DMS114 treated with DMSO at 0.1 percent for 48 hours (cell line): ENCODE measurements around the gene AKTIP.
A peak's percentile ranks its signal among the peaks of the same experiment; 100 is the strongest.
"Not testable (repeated sequence)": the region's sequence is repeated elsewhere in the genome, so short reads cannot be mapped to it uniquely, and the experiment has no call there.

Experiments
- DNase-seq: peaks from one replicate; lab custom pipeline; 2025; ENCODE audit not compliant: unreplicated experiment; lab: John Stamatoyannopoulos, UW

The AKTIP gene

DNA sequence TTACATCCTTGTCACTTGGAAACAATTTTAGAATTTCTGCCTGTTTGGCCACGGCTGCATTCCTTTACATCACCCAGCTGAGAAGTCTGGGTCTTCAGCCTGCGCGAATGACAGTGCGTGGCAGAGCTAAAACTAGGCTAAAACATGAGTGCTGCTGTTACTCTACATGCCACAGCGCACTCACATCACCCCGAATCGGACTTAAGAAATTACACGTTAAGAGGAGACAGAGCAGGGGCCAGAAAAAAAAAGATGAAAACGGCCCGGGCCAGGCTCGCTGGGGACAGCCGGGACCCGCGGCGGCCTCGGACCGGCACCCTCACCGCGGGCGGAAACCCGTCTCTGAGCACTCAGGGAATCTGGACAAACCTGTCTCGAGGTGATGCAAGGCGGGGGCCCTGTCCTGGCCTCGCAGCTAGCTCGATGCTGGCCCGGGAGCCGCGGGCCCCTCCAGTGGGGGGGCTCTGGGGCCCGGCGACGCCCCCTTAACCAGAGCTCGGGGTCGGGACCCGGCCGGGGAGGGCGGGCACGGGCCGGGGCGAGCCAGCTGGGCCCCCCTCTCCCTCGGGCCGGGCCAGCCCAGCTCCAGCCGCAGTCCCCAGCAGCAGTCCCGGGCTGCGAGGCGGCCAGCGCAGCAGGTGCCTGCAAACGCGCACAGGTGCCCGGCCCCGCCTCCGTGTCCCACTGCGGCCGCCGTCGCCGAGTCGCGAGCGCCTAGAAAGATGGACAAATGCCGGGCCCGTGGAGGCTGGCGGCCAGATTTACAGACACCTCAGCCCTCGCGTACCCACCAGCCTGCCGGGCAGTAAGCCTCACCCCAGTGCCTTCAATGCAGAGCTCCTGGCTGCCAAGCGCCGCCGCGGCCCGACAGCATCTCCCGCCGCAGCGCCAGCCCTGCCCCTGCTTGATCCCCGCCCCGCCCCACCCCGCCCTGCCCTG is at the start of gene AKTIP:
Gene AKTIP (minus strand): TSS at position 879 of the 939 bp plus-strand sequence. CDS start 2,950 bp downstream, outside the sequence.
- no peak for DNase-seq

DNA sequence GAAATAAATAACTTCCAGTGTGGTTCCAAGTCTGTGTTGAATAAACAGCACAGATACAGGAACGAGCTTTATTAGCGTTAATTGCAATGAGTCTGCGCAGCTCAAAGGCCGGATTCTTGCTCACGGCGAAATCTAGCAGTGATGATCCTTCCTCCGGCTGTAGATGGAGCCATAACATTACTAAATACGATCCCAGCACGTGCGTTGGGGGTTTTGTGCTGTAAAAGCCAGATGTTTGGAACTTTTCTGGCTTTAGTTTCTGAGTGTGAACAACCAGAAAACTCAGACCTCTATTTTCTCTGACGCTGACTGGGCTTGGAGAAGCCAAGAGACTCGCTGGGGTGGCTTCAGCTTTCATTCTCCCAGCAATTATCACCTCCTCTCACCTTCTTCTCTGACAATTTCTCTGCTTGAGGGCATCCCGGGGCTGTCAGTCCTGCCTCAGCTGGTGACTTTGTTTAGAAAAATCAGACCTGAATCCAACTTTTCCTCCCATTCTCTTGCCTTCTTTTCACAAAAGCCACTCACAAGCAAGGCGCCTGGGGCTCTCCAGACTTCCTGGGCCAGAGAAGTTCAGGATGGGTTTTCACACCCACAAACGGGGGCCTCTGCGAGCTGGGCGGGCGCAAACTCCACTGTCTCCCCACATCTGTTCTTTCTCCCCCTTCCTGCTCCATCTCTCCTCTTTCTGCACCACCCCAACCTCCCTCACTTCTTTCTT is 47.1 kb upstream of the AKTIP start:
- peak; percentile 78 for DNase-seq

DNA sequence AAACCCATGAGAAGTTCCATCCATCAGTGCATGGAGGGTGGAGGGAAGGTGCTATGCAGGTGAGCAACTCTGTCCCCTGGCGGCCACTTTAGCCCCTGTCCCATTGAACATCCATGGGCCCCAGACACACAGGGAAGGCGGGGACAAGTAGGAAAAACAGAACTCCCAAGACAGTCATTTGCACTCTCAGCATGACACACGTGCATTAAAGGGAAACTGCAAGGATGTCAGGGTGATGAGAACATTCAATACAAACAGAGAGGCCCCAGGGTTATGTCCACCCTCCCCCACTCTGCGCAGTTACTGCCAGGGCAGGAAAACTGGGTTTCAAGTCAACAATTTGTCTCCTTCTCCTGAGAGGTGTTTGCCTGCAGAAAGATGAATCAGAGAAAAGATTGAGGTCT is 44.0 kb upstream of the AKTIP start:
- no peak for DNase-seq

GRCh38 chr16:53545433-53545832 is 42.4 kb upstream of the AKTIP start:
- DNase-seq: no peak

DNA sequence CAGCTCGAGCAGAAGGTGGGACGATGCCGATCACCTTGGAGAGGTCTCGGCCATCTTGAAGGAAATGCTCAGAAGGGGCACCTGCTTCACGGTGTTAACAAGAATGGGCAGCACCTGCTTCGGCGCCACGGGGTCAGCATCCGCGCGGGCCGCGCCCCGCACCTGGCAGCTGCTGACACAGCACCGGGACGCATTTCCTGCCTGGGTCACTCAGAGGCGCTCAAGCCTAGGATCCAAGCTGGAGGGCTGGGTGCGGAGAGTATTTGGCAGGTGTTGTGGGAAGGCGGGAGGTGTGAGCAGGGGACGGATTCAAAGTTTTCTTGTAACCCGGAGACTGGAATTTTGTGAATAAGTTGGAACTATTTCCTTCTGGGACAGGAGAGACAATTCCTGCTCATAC is 39.3 kb upstream of the AKTIP start:
- no peak for DNase-seq

DNA sequence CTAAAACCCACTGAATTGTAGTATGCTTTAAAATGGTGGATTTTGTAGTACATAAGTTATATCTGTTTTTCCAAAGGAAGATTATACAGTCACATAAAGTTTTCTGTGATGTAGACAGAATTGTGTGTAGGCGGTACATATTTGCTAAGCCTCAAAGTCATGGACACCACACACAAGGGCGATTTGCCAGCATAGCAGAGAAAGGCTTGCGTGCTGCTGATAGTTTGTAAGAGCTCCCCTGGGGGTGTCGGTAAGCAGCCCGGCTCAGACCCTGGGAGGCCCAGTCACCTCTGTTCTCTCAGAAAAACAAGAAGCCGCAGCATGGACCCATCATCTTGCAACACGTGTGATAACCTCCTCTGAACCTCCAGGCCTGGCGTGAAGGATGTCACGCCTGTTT is 38.3 kb upstream of the AKTIP start:
- DNase-seq: no peak

DNA sequence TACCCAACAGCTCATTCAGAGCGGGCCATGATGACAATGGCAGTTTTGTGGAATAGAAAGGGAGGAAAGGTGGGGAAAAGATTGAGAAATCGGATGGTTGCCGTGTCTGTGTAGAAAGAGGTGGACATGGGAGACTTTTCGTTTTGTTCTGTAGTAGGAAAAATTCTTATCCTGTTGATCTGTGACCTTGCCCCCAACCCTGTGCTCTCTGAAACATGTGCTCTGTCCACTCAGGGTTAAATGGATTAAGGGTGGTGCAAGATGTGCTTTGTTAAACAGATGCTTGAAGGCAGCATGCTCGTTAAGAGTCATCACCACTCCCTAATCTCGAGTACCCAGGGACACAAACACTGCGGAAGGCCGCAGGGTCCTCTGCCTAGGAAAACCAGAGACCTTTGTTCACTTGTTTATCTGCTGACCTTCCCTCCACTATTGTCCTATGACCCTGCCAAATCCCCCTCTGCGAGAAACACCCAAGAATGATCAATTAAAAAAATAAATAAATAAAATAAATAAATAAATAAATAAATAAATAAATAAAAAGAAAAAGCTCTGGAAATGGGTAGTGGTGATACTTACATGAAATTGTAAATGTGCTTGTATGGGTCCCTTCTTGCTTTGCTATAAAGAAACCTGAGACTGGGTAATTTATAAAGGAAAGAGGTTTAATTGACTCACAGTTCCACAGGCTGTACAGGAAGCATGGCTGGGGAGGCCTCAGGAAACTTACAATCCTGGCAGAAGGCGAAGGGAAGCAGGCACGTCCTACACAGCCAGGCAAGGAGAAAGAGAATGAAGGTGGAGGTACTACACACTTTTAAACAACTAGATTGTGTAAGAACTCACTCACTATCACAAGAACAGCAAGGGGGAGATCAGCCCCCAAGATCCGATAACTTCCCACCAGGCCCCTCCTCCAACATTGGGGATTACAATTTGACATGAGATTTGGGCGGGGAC is 37.0 kb upstream of the AKTIP start:
- not testable (repeated sequence) for DNase-seq

GRCh38 chr16:53539346-53539745 is 36.3 kb upstream of the AKTIP start:
- not testable (repeated sequence) for DNase-seq

DNA sequence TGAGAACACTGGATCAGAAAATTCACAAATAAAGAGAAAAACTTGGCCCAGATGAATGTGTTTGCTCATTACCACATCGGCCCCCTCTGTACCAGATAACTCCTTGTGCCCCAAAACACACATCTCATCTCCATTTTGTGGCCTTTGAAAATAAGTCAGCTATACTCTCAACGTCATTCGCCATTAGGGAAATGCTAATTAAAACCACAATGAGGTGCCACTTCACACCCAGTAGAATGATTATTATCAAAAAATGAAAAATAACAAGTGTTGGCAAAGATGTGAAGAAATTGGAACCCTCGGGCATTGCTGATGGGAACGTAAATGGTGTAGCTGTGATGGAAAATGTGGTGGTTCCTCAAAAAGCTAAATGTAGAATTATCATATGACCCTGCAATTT is 34.6 kb upstream of the AKTIP start:
- DNase-seq: no peak

- no peak for DNase-seq
Measured at GRCh38 chr16:53534206-53534605, 31.2 kb upstream of the AKTIP start.

GRCh38 chr16:53530741-53531140 is 27.7 kb upstream of the AKTIP start:
- no peak for DNase-seq

DNA sequence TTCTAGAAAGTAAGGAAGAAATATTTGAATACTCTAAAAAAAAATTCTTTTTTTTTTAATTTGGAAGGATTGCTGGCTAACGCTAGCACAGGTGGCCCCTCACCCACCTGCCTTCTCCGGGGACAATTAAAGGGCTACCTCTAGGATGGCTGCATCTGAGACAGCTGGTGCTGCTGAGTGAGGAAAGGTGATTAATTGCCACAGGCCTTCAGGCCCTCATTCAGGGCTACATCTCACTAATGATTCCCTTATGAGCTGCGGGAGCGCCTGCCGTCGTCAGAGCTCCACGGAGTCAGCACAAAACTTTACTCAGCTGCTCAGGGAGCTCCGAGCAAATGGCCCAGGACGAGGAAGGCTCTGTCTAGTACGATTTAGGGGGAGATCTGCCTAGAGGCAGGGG is 27.0 kb upstream of the AKTIP start:
- DNase-seq: no peak

DNA sequence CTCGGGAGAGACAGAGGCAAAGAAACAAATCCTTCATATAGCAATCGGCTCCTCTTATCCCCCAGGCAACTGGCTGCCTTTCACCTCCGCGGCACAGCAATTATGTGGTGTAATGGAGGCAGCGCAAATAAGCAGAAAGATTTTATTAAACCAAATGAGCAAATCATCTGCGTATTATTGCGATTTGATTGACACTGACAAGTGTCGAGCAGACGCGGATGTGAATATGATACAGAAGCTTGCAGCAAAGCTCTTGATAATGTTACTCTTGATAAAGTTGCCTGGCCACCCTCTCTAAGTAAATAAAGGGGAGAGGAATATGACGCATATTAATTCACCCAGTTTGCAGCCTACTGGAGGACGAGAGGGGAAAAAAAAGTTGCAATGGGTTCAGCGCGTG is 26.5 kb upstream of the AKTIP start:
- no peak for DNase-seq

DNA sequence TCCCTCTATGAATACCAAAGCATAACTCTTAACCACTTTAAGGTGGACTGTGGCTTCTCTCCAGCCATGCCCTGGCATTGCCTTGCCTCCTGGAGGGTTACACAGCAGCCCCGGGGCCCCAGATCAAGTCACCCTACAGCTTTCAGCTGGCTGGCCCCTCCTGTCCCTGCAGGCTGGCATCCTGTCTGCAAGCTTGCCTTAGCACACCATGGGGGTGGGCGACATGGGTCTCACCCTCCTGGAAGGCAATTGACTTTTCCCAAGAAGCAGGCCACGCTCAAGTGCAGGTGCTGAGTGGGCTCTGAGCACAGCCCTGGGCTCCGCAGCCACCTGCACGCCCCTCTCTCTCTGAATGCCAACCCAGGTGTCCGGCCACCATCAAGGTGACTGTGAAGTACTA is 25.8 kb upstream of the AKTIP start:
- DNase-seq: no peak

- DNase-seq: no peak
Measured at GRCh38 chr16:53523971-53524548, 21.1 kb upstream of the AKTIP start.

GRCh38 chr16:53523126-53523804 is 20.3 kb upstream of the AKTIP start:
- no peak for DNase-seq

DNA sequence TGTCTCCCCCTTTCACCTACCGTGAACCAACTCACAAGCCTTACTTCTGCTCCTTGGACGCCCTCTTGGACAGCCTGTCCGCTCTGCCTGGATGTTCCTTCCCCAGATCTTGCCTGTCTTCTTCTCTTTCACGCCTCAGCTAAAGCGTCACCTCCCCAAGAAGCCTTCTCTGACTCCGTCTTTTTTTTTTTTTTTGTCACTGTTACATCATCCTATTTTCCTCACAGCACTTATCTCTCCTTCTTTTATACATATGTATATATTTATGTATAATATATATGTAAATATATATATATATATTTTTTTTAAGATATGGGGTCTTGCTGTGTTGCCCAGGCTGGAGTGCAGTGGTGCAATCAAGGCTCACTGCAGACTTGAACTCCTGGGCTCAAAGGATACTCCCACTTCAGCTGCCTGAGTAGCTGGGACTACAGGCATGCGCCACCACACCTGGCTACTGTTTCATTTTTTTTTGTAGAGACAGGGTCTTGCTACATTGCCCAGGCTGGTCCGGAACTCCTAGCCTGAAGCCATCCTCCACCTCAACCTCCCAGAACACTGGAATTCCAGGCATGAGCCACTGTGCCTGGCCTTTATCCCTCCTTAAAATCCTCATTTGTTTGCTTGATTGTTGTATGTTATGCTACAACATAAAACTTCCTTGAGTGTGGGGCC is 16.5 kb upstream of the AKTIP start:
- DNase-seq: no peak

- no peak for DNase-seq
Measured at GRCh38 chr16:53518550-53519416, 15.8 kb upstream of the AKTIP start.

- no peak for DNase-seq
Measured at GRCh38 chr16:53517851-53518250, 14.8 kb upstream of the AKTIP start.
